HG03139 (cell line): ENCODE results near the gene INPP5A.

Experiments used
- ATAC-seq: cut with Tn5 transposase; IDR thresholded peaks from one replicate; pipeline ENCODE4 v1.9.1; 2021; ENCODE audit not compliant: unreplicated experiment

The INPP5A gene

DNA sequence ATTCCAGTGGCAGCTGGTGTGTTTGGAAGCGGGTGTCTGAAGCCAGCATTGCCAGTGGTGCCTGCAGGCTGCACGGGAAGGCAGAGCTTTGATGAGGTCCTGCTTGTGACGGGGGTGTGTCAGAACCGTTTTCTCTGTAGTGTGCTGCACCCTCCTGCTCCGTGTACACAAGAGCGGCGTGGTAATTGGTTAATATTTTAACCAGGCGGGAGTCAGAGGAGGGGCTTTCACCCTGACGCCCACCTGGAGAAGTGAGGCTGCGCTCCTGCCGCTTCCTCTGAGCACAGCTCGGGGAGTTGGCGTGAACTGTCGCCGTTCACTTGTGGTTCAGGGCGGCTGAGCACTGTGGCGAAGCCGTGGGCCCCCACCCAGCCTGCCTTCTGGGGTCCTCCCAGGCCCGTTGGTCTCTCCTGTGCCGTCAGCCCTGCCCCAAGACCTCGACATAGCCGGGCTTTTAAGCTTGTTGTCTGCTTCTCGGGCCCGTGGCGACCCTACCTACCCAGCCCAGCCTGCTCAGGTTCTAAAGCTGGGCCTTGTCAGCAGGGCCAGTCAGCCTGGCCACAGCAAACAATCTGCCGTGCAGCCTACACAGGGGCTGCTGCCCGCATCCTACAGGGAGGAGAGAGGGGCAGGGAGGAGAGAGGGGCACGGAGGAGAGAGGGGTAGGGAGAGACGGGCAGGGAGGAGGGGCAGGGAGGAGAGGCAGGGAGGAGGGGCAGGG, 236.8 kb downstream of the INPP5A start:
- no peak for ATAC-seq

DNA sequence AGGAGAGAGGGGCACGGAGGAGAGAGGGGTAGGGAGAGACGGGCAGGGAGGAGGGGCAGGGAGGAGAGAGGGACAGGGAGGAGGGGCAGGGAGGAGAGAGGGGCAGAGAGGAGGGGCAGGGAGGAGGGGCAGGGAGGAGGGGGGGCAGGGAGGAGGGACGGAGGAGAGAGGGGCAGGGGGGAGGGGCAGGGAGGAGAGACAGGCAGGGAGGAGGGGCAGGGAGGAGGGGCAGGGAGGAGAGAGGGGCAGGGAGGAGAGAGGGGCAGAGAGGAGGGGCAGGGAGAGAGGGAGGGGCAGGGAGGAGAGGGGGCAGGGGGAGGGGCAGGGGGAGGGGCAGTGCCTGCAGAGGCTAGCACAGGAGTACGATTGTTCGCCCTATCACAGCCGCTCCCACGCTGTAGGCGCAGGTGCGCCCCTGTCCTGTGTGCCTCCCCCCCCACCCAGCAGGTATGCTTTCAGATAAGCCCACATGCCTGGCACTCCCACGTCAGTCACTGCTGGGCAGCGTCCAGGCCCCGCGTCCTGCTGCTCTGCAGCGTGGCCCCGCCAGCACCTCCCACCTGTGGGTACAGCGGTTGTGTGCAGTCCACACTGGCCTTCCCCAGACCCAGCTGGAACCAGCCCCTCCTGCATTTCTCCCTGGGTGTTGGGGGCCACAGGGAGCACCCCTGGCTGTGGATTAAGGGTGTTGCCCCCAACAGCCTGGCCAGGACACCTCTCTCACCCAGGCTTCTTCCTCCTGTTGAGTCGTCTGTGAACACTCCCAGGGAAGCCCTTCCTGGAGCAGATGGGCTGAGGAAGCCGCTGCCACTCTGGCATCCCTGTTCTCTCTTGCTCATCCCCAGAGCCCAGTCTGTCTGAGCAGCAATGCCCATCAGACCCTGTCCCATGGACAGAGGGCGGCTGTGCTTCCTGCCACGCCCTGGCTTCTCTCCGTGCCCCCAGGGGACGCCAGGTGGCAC, 237.6 kb downstream of the INPP5A start:
- no peak for ATAC-seq

GRCh38 chr10:132776186-132776585, 238.6 kb downstream of the INPP5A start:
- no peak for ATAC-seq

DNA sequence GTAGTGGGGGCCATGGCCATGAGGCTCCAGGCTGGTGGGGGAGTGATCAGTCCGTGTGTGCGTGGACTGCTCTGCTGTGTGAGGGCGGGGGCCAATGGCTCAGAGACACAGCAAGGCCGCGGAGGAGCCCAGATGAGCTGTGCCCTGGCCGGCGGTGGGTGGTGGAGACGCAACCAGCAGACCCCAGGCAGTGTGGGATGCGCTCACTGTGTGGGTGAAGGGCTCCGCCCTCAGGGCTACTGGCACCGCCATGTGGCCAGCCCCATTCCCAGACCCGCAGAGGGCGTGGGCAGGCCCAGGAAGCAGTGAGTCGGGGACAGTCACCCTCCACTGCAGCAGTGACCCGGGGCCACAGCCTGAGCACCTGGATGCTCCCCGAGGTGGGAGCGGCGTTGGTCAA, 239.2 kb downstream of the INPP5A start:
- no peak for ATAC-seq

GRCh38 chr10:132777441-132777840, 239.9 kb downstream of the INPP5A start:
- ATAC-seq = no peak

DNA sequence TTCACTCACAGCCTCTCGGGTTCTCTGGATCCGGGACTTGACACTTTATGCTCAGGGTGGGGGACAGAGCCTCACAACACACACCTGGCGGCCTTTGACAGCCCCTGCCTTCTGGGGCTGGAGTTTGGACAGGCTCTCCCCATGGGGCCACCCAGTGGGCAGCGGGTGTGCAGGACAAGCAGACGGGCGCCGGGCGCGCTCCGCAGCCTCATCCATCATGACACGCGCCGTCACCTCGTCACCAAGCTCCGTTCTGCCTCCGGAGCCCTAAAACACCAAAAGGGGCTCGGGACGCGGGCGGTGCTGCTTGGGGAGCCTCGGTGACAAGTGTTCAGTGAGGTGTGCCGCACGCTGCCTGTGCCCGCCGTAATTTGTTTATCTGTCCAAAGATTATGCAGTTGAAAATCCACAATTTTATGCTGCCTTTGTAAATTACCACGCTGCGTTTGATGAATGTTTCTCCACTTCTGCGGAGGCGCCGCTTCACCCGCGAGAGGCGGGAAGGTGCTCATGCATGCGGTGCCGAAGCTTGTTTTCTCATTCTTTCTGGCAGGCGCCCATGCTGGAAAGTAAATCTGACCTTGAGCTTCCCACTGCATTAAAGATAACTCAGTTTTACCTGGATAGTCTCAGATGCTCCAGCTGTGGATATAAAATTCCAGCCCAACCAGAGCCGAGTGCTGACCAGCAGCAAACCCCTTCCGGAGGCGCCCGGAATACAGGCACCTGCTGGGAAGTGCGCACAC, 242.1 kb downstream of the INPP5A start:
- ATAC-seq = no peak

DNA sequence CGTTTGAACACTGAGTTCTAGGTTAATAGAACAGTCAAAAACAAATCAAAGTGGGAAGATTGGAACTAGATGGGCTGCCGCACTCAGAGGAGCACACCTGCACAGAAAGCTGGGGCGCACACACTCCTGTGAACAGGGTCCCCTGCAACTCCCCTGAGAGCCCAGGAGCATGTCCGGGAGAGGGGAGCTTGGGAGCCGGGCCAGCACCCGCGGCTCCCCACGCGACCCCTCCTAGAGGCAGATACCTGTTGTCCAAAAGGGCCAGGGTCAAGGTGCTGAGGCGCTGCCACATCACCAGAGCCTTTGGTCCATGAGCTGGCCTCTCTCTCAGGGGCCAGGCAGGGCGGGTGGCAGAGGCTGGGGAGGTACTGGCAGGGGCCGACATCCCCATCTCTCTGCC, 242.8 kb downstream of the INPP5A start:
- ATAC-seq = no peak

DNA sequence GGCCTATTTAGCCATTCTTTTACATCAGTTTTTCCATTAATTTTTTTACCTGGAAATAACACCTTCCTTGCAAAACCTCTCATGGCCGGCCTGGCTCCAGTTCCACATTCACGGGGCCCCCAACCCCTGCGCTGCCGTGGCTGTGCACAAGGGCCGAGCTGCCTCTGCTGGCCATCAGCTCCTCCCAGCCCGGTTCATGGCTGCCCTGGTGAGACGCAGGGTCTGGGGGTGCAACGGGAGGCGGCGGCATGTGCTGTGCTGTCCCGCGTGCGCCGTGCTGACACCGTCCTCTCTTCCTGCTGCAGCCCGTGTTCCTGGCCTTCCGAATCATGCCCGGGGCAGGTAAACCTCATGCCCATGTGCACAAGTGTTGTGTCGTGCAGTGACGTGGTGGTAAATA, 244.0 kb downstream of the INPP5A start:
- no peak for ATAC-seq

DNA sequence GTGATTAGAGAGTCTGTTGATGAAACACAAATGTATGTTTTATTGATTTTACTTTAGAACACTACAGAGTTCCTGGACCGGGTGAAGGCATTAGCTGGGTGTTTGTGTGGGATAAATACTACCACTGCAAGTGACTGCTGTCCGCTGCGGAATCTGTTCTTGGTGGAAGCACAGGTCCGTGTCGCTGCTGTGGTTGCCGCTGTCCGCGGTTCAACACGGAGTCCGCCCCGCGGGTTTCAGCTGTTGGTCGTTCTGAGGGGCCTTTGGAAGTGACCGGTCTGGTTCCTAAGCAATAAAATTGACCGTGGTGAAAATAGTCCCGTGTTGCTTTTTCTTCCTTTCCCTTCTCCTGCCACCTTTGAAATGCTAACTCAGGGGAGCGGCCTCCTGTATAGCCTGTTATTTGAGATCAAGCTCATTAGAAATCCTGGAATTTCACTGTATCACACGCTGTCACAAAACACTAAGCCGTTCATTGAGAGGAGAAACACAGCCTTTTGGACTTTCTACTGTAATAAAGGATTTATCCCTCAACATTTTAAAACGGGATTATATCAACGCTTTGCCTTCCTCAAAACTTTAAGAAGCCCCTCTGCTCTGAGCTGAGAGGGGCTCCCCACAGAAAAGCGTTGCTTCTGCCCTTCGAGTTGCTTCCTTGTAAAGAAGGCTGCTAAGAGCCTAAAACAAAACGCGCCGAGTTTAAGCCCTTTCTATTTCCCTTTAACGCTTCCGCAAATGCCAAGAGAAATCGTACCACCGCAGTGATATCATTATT, 245.8 kb downstream of the INPP5A start:
- ATAC-seq = no peak

- ATAC-seq = no peak
Measured at GRCh38 chr10:132783940-132784865, 246.6 kb downstream of the INPP5A start.

DNA sequence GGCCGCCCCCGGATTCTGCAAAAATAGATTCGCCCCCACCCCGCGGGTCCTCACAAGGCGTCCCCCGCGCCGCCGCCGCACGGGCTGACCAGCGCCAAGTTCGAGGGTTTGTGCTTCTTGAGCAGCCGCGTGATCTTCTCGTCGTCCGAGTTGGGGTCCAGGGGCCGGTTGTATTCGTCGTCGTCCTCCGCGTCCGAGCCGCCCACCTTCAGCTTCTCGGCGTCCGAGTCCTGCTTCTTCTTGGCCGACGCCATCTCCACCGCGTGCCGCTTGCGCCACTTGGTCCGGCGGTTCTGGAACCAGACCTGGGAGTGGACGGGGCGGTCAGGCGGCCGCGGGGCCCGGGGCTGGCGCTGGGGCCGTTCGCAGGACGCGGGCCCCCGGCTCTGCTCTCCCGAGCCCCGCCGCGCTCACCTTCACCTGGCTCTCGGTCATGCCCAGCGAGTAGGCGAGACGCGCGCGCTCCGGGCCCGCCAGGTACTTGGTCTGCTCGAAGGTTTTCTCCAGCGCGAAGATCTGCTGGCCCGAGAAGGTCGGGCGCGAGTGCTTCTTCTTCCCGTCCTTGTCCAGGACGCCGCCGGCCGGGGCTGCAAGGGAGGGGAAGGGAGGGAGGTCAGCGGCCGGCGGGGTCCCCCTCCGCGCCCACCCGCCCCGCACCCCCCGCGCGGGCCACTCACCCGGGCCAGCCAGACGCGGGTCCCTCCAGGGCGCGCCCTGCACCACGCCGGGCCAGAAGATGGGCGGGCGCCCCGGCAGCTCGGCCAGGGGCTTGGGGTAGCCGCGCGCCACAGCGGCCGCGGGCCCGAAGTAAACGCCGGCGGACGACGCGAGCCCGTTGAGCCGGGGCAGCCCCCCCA, 247.5 kb downstream of the INPP5A start:
- ATAC-seq = no peak

DNA sequence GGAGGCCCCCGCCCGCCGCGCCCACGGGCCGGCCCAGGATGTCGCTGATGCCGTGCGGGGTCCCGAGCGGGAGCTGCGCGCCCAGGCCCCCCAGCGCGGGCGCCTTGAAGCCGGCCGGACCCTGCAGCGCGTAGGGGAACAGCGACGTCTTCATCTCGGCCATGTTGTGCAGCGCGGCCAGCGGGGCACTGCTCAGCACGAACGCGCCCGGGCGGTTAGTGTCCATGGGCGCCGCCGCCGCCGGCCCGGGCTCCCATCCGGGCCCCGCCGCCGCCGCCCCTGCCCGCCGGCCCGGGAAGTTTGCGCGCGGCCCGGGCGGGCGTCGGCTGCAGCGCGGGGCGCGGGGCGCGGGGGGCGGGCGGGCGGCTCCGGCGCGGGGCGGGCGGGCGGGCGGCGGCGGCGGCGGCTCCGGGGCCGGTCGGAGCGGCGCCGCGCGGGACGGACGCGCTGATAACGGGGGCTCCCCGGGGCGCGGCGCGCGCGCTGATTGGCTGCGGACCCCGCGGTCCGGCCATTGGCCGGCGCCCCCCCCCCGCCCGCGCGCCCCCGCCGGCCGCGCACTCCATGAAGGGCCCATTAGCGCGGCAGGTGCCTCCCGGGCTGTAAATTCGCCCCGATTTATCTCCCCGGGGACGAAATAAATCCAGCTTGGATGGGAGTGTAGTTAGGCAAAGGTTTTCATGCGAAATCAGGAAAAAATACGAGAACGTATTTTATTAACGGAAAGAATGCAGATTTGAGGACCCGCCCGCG, 248.3 kb downstream of the INPP5A start, which contains the start of gene NKX6-2:
Gene NKX6-2 (minus strand): TSS at position 425 of the 753 bp plus-strand sequence. CDS start 199 bp downstream, at position 226.
- no peak for ATAC-seq

GRCh38 chr10:132786476-132786883, 248.9 kb downstream of the INPP5A start:
- ATAC-seq = no peak

DNA sequence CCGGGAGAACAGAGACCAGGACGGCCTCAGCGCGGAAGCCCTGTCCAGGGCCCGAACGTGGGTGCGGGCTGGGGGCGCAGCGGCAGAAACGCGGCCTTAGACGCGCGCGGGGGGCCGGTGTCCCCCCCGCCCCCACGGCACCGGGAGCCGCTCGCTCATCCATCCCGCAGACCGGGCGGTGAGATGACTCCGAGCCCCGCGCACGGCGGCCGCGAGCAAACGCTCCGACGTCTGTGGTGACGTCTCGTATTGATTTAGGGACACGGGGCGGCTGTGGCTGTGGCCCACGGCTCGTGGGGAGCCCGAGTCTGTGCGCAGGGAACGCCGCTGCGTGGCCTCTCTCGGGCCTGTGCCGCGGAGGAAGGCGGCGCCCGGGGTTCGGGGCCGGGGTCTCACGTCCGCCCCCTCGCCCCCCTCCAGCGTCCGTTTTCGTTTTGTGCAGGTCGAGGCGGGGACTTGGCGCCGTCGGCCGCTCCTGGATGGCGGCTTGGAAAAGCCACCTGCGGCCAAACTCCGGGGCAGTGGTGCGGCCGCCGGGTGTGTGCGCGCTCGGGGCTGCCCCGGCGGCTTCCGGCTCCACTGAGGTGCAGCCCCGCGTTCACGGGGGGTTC, 249.4 kb downstream of the INPP5A start:
- ATAC-seq = no peak

- no peak for ATAC-seq
Measured at GRCh38 chr10:132787495-132788179, 250.1 kb downstream of the INPP5A start.

DNA sequence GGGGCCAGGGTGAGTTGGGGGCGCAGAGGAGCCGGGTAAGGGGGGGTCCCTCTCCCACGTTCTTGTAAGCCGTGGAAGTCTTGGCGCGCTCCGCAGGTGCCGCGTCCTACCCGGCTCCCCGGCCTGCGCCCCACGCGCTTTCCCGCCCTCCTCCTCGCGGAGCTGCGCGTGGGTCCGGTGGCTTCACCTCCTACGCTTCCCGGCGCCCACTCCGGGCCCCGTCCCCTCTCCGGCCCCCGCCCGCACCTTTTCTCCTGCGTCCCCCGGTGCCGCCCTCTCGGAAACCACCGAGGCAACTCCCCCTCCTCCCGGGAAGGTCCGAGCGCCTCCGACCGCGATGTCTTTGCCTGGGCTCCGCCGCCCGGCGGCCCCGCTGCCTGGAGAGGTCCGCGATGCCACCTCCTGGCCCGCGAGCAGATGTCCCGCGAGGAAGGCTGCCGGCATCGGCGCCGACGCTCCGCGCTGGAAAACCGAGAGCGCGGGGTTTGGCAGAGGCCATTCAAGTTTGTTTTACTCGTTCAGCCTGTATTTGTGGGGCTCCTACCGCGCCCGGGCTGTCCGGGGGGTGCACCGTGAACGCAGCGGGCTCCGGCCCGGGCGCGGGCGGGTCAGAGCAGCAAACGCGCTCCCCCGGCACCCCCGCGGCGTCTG, 250.7 kb downstream of the INPP5A start:
- ATAC-seq = no peak
